Mammary epithelial cell (primary cell): Measurements from ENCODE around the gene BRWD1.

Experiments used
- CTCF ChIP-seq, 2 donors: IDR thresholded peaks in 1 of 2; conservative IDR thresholded peaks in 1 of 2; 2 replicates each; pipeline ENCODE4 v1.5.1; 2011 to 2012; ENCODE audit warnings: inconsistent platforms in 2 of 2, low read length in 2 of 2, mild to moderate bottlenecking in 2 of 2, control low read depth in 1 of 2, low read depth in 1 of 2; ENCODE audit not compliant: insufficient read depth in 1 of 2; ENCODE audit errors: extremely low read depth in 1 of 2
- EZH2 ChIP-seq: IDR thresholded peaks from 2 replicates; pipeline ENCODE4 v1.6.1; 2012; ENCODE audit warnings: low read length, inconsistent platforms, borderline replicate concordance

- TF ChIP-seq CTCF (conservative IDR thresholded peaks at IDR 0.05 in 1 of 2, IDR thresholded peaks at IDR 0.05 in 1 of 2; ENCODE audit: extremely low read depth in 1 of 2, insufficient read depth in 1 of 2, low read depth in 1 of 2, low read length in 2 of 2) (no peak), EZH2 (no peak)
Measured at GRCh38 chr21:39300587-39300986, 12.8 kb downstream of the BRWD1 start.
